SIG-M5 (cell line): ENCODE results near the gene ATP2A3.

ENCODE experiments used
- DNase-seq: peaks from one replicate; lab custom pipeline; 2025; lab: John Stamatoyannopoulos, UW

Gene ATP2A3

GRCh38 chr17:3910420-3911270 is 53.6 kb downstream of the ATP2A3 start:
- DNase-seq: no peak

DNA sequence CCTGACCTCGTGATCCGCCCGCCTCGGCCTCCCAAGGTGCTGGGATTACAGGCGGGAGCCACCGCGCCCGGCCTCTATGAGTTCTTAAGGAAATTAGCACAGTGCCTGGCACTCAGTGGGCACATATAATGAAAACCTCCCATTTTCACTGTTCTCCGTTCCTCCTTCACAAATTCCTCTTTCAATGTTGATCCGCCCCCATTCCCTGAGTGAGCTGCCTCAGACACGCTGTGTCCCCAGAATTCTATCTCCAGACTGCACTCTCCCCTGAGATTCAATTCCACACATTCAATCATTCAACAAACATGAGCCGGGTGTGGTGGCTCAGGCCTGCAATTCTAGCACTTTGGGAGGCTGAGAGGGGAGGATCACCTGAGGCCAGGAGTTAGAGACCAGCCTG is 55.0 kb downstream of the ATP2A3 start:
- no peak for DNase-seq

- no peak for DNase-seq
These were observed 56.6 kb downstream of the ATP2A3 start for GRCh38 chr17:3907483-3908216.

DNA sequence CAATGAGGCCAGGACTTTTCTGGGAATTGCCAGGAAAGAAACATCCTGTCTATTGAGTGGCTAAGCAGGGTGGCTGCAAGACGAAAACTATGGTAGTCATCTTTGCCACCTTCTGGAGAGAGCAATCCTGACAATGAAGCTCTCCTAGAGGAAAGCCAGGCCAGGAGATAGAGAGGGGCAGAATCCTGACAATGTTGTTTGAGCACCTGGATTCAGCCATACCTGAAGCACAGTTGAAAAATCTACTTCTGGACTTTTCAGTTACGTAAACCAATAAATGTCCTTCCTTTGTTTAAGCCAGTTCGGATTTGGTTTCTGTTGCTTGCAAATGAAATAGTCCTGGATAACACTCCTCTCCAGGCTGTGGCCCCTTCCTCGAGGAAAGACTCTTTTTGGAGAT is 57.4 kb downstream of the ATP2A3 start:
- DNase-seq: no peak

- DNase-seq: no peak
These were observed 59.2 kb downstream of the ATP2A3 start for GRCh38 chr17:3905017-3905520.

GRCh38 chr17:3904501-3904900 is 59.7 kb downstream of the ATP2A3 start:
- DNase-seq: no peak

DNA sequence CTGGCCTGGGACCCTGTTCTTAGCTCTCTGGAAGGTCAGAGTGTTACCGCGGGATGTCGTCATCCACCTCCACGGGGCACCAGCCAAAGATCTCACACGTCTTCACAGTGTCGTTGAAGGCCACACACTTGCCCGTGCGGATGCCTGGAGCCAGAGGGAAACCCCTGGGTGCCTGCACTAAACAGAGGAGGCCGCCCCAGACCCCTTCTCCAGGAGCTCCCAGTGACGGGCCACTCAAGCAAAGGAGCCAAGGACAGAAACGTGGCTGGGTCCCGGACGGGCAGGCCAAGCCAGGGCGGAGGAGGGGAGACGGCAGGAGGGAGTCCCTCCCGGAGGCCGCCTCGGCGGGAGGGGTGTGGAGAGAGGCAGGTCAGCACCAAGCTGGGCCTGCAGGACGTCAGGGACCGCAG is 60.4 kb downstream of the ATP2A3 start:
- no peak for DNase-seq

GRCh38 chr17:3903051-3903825 is 61.0 kb downstream of the ATP2A3 start:
- no peak for DNase-seq

DNA sequence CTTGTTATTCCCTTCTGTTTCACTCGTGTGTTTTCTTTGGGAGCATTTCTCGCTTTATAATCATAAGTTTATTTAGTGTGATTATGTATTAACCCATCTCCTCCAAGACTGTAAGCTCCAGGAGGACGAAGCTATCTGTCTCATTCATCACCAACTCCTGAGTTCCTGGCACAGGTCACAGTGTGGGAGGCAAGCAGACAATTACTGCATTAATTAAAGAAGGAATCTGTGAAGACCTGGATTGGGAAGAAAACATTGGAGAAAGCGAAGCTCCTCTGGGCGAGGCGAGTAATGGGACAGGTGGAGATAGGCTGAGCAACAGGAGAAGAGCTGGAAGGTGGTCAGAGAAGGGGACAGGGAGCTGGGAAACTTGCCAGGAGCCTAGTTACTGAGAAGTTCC is 63.6 kb downstream of the ATP2A3 start:
- no peak for DNase-seq

DNA sequence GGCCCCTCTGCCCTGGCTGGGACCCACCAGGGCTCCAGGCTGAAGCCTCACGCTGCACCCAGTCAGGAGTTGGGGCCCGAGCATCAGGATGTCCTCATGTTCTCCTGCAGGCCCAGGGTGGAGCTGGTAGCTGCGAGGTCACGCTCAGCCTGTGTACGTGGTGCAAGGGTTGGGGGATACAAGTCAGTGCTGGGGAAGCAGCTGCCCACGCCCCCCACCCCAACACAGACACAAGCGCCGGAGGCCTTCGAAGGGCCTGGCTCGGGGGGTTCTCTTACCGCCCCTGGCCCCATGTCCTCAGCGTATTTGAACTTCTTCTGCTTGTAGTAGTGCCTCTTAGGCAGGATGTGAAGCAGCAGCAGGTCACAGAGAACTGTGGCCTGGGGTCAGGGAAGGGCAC is 66.5 kb downstream of the ATP2A3 start:
- DNase-seq: no peak

- no peak for DNase-seq
These were observed 67.3 kb downstream of the ATP2A3 start for GRCh38 chr17:3896968-3897235.

DNA sequence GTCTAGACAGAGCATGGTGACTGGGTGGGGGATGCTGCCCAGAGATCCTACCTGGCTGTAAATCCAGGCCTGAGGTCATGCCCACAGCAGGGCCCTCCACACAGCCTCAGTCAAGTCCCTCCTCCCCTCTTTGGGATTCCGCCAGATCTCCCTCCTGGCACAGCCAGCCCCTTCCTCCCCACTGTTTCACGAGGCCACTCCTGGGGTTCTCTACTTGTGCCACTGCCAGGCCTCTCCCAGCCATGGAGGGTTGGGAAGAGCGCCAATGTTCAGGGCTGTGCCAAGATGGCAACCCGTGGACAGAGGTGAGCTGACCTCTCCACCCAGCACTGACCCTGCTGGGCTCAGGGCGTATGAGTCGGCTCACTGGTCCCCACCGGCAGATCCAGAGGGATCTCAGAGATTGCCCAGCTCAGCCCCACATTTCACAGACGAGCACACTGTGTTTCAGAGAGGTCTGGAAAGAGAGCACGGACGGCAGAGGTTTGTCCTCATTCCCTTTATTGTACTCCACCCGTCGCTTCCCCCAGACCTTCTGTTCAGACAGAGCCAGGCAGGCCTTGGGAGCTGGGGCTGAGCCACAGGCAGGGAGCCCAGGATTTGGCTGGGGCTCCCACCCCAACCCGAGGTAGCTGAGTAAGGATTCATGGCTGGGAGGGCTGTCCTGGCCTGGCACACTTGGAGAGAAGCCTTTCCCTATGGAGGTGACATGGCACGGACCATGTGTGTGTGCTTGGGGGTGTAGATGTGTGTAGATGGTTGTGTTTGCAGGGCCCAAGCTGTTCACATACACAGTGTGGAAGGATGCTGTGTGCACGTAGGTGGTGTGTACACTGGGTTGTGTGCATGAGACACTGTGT is 67.9 kb downstream of the ATP2A3 start:
- DNase-seq: no peak

DNA sequence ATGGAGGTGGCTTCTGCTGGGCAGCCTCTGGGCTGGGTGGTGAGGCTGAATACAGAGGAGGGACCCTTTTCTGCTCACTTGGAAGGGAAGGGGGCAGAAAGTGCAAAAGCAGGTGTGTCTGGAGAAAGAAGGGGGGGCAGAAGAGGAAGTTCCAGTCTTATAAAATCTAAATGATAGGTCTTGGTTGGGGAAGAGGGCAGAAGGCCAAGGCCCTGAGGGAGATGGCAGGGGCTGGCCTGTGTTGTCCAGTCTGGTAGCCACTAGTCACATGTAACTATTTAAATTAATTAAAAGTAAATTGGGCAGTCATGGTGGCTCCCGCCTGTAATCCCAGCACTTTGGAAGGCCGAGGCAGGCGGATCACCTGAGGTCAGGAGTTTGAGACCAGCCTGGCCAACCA is 68.9 kb downstream of the ATP2A3 start:
- DNase-seq: no peak

DNA sequence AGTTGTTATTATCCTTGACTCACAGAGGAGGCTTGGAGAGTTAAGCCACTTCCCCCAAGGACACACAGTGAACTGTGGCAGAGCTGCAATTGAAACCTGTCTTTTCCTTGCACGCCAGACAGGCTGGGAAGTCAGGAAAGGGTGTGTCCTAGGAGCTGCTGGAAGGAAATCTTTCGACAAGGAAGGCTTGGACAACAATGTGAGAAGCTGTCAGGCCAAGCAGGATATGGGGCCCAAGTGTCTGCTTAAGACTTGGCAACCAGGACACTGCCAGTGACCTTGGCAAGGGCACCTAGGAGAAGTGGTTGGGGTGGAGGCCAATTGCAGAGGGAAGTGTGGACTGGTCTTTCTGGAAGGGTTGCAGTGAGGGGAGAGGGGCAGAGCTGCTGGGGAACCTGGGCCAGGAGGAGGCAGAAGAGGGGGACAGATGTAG is 69.3 kb downstream of the ATP2A3 start:
- no peak for DNase-seq

DNA sequence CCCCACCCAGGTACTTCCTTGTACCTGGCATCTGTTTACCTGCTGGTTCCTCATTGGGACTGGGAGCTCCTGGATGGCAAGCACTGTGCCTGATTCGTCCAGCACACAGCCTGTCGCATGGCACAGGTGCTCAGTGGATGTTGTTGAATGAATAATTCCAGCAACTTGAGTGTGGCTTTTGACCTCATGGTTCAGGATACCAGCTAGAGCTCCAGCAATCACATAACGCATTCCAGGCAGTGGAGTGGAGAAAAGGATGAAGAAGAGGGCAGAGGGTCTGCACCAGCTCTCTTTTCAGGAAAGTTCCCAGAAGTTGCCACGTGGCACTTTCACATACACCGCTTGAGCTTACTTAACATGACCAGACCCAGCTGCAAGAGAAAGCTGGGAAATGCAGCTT is 70.0 kb downstream of the ATP2A3 start:
- no peak for DNase-seq

DNA sequence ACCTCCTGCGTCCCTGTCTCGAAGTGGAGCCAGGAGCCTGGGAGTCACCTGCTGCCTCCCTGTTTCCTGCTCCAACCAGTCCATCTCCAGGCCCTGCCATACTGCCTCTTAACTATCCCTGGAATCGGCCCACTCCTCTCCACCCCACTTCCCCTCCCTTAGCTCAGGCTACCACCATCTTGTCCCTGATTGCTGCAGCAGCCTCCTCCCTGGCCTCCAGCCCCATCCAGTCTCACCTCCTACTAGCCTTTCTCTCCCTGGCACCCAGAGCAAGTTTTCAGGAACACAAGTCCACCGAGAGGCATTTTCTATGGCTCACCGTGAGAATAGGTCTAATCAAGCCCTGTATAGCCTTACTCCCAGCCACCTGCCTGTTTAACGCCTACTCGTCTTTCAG is 70.5 kb downstream of the ATP2A3 start:
- DNase-seq: no peak

- no peak for DNase-seq
These were observed 71.1 kb downstream of the ATP2A3 start, which contains the start of gene CAMKK1 for GRCh38 chr17:3893003-3893719. Gene CAMKK1 (minus strand): TSS chr17:3893053. CDS start chr17:3885687, 7,366 bp downstream.

- no peak for DNase-seq
These were observed 71.9 kb downstream of the ATP2A3 start for GRCh38 chr17:3892095-3892998.

DNA sequence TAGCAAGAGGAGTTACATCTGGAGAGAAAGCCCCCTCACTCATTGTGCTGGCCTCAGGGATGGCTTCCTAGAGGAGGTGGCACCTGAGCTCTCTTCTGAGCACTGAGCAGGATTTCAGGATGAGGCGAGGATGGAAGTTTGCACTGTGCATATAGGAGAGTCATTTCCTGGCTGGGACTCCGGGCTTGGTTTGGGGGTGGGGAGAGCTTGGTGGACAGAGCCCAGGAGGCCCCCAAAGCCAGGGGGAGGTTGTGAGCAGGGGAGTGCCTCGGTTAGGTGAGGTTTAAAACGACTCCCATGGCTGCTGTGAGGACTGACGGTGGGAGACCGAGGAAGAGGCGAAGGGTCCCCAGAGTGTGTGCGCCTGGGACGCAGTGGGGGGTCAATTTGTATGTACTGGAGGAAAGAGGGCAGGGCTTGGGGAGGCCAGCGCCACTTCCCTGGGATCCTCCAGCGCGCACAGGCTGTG is 72.6 kb downstream of the ATP2A3 start:
- no peak for DNase-seq

DNA sequence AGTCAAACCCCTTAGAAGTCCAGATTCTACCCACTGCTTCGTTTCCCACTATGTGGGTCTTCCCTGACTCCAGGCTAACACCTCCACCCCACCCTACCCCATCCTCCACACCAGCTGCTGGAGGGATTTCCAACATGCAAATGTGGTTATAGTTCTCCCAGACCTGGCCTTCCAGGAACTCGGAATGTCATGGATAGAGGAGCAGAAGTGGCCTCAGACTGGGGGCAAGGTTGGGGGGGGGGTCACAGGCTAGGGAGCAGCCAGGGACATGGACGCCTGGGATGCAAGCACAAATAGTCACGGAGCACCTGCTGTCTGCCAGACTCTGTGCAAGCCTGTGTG is 73.4 kb downstream of the ATP2A3 start:
- no peak for DNase-seq
